OCI-LY1 (cell line): ENCODE data around the gene KNCN.

Experiments used
- H2AFZ ChIP-seq: fragments of 200-600 bp; sonication (generic), shearing (Covaris generic); 2 replicates; pipeline ENCODE4 v1.6.0; 2014; ENCODE audit warnings: antibody characterized with exemption, mild to moderate bottlenecking, low read length
- H3F3A ChIP-seq: fragments of 200-600 bp; sonication (generic), shearing (Covaris generic); 2 replicates; pipeline ENCODE4 v1.6.0; 2014; ENCODE audit warnings: mild to moderate bottlenecking, antibody characterized with exemption, low read length, moderate library complexity; ENCODE audit not compliant: insufficient read depth
- H3K27ac ChIP-seq: fragments of 200-600 bp; sonication (generic); 2 replicates; pipeline ENCODE4 v1.5.1; 2014; ENCODE audit warnings: low read length, mixed run types, mild to moderate bottlenecking, low read depth; ENCODE audit not compliant: poor library complexity, severe bottlenecking
- H3K27me3 ChIP-seq: fragments of 200-600 bp; sonication (generic); 2 replicates; pipeline ENCODE4 v1.6.0; 2014; ENCODE audit warnings: antibody characterized with exemption, mild to moderate bottlenecking, low read length, moderate library complexity; ENCODE audit not compliant: insufficient read depth
- H3K36me3 ChIP-seq: fragments of 200-600 bp; sonication (generic); 2 replicates; pipeline ENCODE4 v1.6.1; 2014; ENCODE audit warnings: mild to moderate bottlenecking, antibody characterized with exemption, low read length, moderate library complexity, mixed read lengths; ENCODE audit not compliant: insufficient read depth
- H3K4me1 ChIP-seq: fragments of 200-600 bp; sonication (generic); 2 replicates; pipeline ENCODE4 v1.5.1; 2014; ENCODE audit warnings: mild to moderate bottlenecking, low read length, moderate library complexity; ENCODE audit not compliant: insufficient read depth, severe bottlenecking
- H3K4me2 ChIP-seq: fragments of 200-600 bp; sonication (generic), shearing (Covaris generic); 2 replicates; pipeline ENCODE4 v1.6.1; 2014; ENCODE audit warnings: low read length
- H3K4me3 ChIP-seq: fragments of 200-600 bp; sonication (generic); 2 replicates; pipeline ENCODE4 v1.5.1; 2014; ENCODE audit warnings: low read length, low read depth, mild to moderate bottlenecking, mixed read lengths; ENCODE audit not compliant: poor library complexity, severe bottlenecking
- H3K79me2 ChIP-seq: fragments of 200-600 bp; shearing (Covaris generic); 2 replicates; pipeline ENCODE4 v1.6.1; 2016; ENCODE audit warnings: mixed run types, low read length, mixed read lengths; ENCODE audit not compliant: insufficient read depth
- H3K9ac ChIP-seq: fragments of 200-600 bp; sonication (generic), shearing (Covaris generic); 2 replicates; pipeline ENCODE4 v1.6.1; 2014; ENCODE audit warnings: mild to moderate bottlenecking, low read length, mixed read lengths
- H3K9me2 ChIP-seq: fragments of 200-600 bp; sonication (generic), shearing (Covaris generic); 2 replicates; pipeline ENCODE4 v1.6.1; 2014; ENCODE audit warnings: low read depth, mild to moderate bottlenecking, low read length, mixed read lengths
- H3K9me3 ChIP-seq: fragments of 200-600 bp; shearing (Covaris generic); 2 replicates; pipeline ENCODE4 v1.6.1; 2014; ENCODE audit warnings: low read length, mixed read lengths
- H4K20me1 ChIP-seq: fragments of 200-600 bp; sonication (generic), shearing (Covaris generic); 2 replicates; pipeline ENCODE4 v1.6.0; 2016; ENCODE audit warnings: mild to moderate bottlenecking, low read length; ENCODE audit not compliant: insufficient read depth
- CTCF ChIP-seq: fragments of 200-600 bp; sonication (generic), shearing (Covaris generic); IDR thresholded peaks from 2 replicates; pipeline ENCODE4 v1.5.1; 2017; ENCODE audit warnings: mild to moderate bottlenecking, antibody characterized with exemption, low read length, moderate library complexity, mixed read lengths
- EZH2 ChIP-seq: fragments of 200-600 bp; sonication (generic), shearing (Covaris generic); IDR thresholded peaks from 2 replicates; pipeline ENCODE4 v1.8.0; 2017; ENCODE audit warnings: borderline replicate concordance, mixed run types, mild to moderate bottlenecking, antibody characterized with exemption, low read length, moderate library complexity, mixed read lengths

KNCN gene

GRCh38 chr1:46519209-46519608, 32.2 kb downstream of the KNCN start:
- H3K27me3 ChIP-seq, result no peaks in the 10 kb centered on the region; the same call in 1 of the 2 replicates
- H3F3A ChIP-seq, result no peaks in the 10 kb centered on the region
- no peaks in the 10 kb centered on the region for H3K9me2 ChIP-seq
- no peak overlapping the region for H3K4me2 ChIP-seq
- no peaks in the 10 kb centered on the region for H3K36me3 ChIP-seq
- no peak overlapping the region for H2AFZ ChIP-seq
- no peaks in the 10 kb centered on the region for H3K4me1 ChIP-seq
- H3K9ac ChIP-seq, result no peak overlapping the region
- H3K27ac ChIP-seq, result no peak overlapping the region
- TF ChIP-seq EZH2, result no peak
- no peak for TF ChIP-seq CTCF
- H3K9me3 ChIP-seq, result no peaks in the 10 kb centered on the region
- H4K20me1 ChIP-seq, result no peaks in the 10 kb centered on the region
- no peaks in the 10 kb centered on the region for H3K79me2 ChIP-seq
- H3K4me3 ChIP-seq, result no peak overlapping the region

- H3K4me2 ChIP-seq, result no peak overlapping the region
- H3K79me2 ChIP-seq, result no peaks in the 10 kb centered on the region
- no peak overlapping the region for H2AFZ ChIP-seq
- TF ChIP-seq EZH2 (no peak), CTCF (no peak)
- no peaks in the 10 kb centered on the region for H3K4me1 ChIP-seq
- H3K4me3 ChIP-seq, result no peak overlapping the region
- no peaks in the 10 kb centered on the region for H3F3A ChIP-seq
- H3K9me2 ChIP-seq, result no peaks in the 10 kb centered on the region
- H3K9ac ChIP-seq, result no peak overlapping the region
- H4K20me1 ChIP-seq, result no peaks in the 10 kb centered on the region
- no peaks in the 10 kb centered on the region; the same call in none of the 2 replicates for H3K27me3 ChIP-seq
- H3K27ac ChIP-seq, result no peak overlapping the region
- H3K36me3 ChIP-seq, result no peaks in the 10 kb centered on the region
- no peaks in the 10 kb centered on the region for H3K9me3 ChIP-seq
Measured at GRCh38 chr1:46517932-46518498, 33.4 kb downstream of the KNCN start.

GRCh38 chr1:46517010-46517600, 34.3 kb downstream of the KNCN start:
- Histone ChIP-seq H3K9ac (no peak overlapping the region), H2AFZ (no peak overlapping the region)

More at GRCh38 chr1:46517010-46517600, 34.3 kb downstream of the KNCN start:
- Histone ChIP-seq H3K9me2 (no peaks in the 10 kb centered on the region), H3K79me2 (no peaks in the 10 kb centered on the region), H3K27me3 (no peaks in the 10 kb centered on the region; the same call in 1 of the 2 replicates), H3K36me3 (no peaks in the 10 kb centered on the region), H3K4me3 (no peak overlapping the region), H3K4me2 (no peak overlapping the region), H3K27ac (no peak overlapping the region), H3F3A (no peaks in the 10 kb centered on the region), H3K9me3 (no peaks in the 10 kb centered on the region), H3K4me1 (no peaks in the 10 kb centered on the region), H4K20me1 (no peaks in the 10 kb centered on the region)
- no peak for TF ChIP-seq EZH2
- TF ChIP-seq CTCF, result no peak
